ENCODE results near the gene CSRP1.
"Not testable (repeated sequence)": the region's sequence is repeated elsewhere in the genome, so short reads cannot be mapped to it uniquely, and the experiment has no call there.

The CSRP1 gene

GRCh38 chr1:201537891-201538611 is 31.1 kb upstream of the CSRP1 start:
- no peak for DNase-seq (ENCODE audit: low read depth, low spot score)

- DNase-seq (ENCODE audit: low read depth, low spot score), result no peak
These were observed 30.5 kb upstream of the CSRP1 start for GRCh38 chr1:201537467-201537866.

GRCh38 chr1:201537028-201537427 is 30.1 kb upstream of the CSRP1 start:
- DNase-seq (ENCODE audit: low read depth, low spot score), result no peak

- no peak for DNase-seq (ENCODE audit: low read depth, low spot score)
These were observed 29.6 kb upstream of the CSRP1 start for GRCh38 chr1:201536558-201536957.

GRCh38 chr1:201535919-201536245 is 29.0 kb upstream of the CSRP1 start:
- no peak for DNase-seq (ENCODE audit: low read depth, low spot score)

GRCh38 chr1:201535046-201535918 is 28.4 kb upstream of the CSRP1 start:
- DNase-seq (ENCODE audit: low read depth, low spot score), result no peak

- DNase-seq (ENCODE audit: low read depth, low spot score), result no peak
These were observed 26.9 kb upstream of the CSRP1 start for GRCh38 chr1:201533836-201534235.

GRCh38 chr1:201531551-201532425 is 24.9 kb upstream of the CSRP1 start:
- no peak for DNase-seq (ENCODE audit: low read depth, low spot score)

GRCh38 chr1:201530741-201531531 is 24.0 kb upstream of the CSRP1 start:
- DNase-seq (ENCODE audit: low read depth, low spot score), result no peak

- DNase-seq (ENCODE audit: low read depth, low spot score), result no peak
These were observed 21.8 kb upstream of the CSRP1 start for GRCh38 chr1:201528631-201529252.

GRCh38 chr1:201527879-201528278 is 21.0 kb upstream of the CSRP1 start:
- DNase-seq (ENCODE audit: low read depth, low spot score), result no peak

GRCh38 chr1:201525193-201525778 is 18.4 kb upstream of the CSRP1 start:
- DNase-seq (ENCODE audit: low read depth, low spot score), result no peak

- not testable (repeated sequence) for DNase-seq (ENCODE audit: low read depth, low spot score)
These were observed 13.2 kb upstream of the CSRP1 start for GRCh38 chr1:201520046-201520575.

- no peak for DNase-seq (ENCODE audit: low read depth, low spot score)
These were observed 11.1 kb upstream of the CSRP1 start for GRCh38 chr1:201518071-201518470.

GRCh38 chr1:201517631-201518030 is 10.7 kb upstream of the CSRP1 start:
- DNase-seq (ENCODE audit: low read depth, low spot score), result no peak

GRCh38 chr1:201516511-201517127 is 9.7 kb upstream of the CSRP1 start:
- no peak for DNase-seq (ENCODE audit: low read depth, low spot score)

- DNase-seq (ENCODE audit: low read depth, low spot score), result no peak
These were observed 9.0 kb upstream of the CSRP1 start for GRCh38 chr1:201515895-201516294.

GRCh38 chr1:201515062-201515750 is 8.3 kb upstream of the CSRP1 start:
- DNase-seq (ENCODE audit: low read depth, low spot score), result no peak

GRCh38 chr1:201514466-201514865 is 7.5 kb upstream of the CSRP1 start:
- DNase-seq (ENCODE audit: low read depth, low spot score), result no peak
